HG02588 (cell line): ENCODE data around the gene ITIH2.
"Not testable (repeated sequence)": the region's sequence is repeated elsewhere in the genome, so short reads cannot be mapped to it uniquely, and the experiment has no call there.

Experiments
- ATAC-seq: cut with Tn5 transposase; IDR thresholded peaks from one replicate; pipeline ENCODE4 v1.9.1; 2021; ENCODE audit warnings: mild to moderate bottlenecking, moderate library complexity; ENCODE audit not compliant: unreplicated experiment

Gene ITIH2, protein sequence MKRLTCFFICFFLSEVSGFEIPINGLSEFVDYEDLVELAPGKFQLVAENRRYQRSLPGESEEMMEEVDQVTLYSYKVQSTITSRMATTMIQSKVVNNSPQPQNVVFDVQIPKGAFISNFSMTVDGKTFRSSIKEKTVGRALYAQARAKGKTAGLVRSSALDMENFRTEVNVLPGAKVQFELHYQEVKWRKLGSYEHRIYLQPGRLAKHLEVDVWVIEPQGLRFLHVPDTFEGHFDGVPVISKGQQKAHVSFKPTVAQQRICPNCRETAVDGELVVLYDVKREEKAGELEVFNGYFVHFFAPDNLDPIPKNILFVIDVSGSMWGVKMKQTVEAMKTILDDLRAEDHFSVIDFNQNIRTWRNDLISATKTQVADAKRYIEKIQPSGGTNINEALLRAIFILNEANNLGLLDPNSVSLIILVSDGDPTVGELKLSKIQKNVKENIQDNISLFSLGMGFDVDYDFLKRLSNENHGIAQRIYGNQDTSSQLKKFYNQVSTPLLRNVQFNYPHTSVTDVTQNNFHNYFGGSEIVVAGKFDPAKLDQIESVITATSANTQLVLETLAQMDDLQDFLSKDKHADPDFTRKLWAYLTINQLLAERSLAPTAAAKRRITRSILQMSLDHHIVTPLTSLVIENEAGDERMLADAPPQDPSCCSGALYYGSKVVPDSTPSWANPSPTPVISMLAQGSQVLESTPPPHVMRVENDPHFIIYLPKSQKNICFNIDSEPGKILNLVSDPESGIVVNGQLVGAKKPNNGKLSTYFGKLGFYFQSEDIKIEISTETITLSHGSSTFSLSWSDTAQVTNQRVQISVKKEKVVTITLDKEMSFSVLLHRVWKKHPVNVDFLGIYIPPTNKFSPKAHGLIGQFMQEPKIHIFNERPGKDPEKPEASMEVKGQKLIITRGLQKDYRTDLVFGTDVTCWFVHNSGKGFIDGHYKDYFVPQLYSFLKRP

DNA sequence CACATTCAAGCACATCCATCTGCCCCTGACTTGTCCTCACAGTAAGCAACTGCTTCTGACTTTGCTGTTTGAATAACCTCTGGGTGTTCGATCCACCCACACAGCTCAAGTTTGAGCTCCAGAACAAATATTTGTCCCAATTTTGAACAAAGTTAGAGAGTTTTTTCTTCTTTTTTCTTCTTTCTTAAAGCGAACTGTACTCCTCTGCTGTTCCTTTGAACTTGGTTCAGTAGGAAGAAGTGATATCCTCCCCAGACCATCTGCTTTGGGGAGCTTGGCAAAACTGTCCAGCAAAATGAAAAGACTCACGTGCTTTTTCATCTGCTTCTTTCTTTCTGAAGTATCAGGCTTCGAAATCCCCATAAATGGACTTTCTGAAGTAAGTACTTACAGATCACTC lies at the start of gene ITIH2:
Gene ITIH2, plus strand, starts transcription at position 177 of the 400 bp plus-strand sequence. Its CDS starts 119 bp downstream, at position 296.
- no peak for ATAC-seq

DNA sequence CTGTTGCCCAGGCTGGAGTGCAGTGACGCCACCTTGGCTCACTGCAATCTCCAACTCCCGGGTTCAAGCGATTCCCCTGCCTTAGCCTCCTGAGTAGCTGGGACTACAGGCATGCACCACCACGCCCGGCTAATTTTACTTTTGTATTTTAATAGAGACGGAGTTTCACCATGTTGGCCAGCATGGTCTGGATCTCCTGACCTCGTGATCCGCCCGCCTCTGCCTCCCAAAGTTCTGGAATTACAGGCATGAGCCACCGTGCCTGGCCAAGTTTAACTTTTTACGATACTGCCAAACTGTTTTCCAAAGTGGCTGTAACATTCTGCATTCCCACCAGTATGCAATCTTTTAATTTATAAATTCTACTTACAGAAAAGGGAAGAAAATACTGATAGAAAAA lies 46.0 kb upstream of the ITIH2 start:
- ATAC-seq = not testable (repeated sequence)

DNA sequence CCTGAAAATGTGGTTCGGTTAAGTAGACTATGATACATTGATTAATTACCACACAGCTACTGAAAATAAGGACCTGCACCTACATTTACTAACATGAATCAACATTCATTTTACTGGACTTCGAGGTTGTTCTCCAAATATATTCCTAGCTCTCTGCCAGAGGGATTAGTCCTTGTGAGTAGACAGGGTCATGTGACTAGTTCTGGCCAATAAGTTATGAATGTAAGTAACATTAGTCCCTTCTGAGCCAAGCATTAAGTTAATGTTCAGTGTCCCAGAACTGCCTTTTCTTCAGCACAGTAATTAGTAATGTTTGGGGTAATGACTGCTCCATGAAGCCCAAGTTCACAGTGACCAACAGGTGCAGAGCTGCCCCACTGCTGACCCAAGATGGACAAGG lies 45.6 kb upstream of the ITIH2 start:
- ATAC-seq = no peak

DNA sequence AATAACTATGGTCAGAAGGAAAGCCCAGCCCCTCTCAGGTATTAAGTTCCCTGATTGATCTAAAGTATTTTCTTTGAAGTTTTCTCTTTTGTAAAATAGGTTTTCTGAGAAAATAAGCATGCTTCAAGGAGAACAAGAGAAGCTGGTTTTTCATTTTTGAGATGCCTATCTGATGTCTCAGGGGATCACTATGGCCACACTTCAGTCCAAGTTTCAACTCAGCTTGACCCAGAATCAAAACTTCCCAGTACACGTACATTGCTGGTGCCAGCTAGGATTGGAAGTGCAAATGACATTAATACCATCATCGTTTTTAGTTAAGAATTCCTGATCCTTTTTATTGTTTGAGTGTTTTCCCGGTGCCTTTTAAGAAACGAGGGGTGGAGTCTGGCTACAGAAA lies 43.6 kb upstream of the ITIH2 start:
- ATAC-seq = no peak

DNA sequence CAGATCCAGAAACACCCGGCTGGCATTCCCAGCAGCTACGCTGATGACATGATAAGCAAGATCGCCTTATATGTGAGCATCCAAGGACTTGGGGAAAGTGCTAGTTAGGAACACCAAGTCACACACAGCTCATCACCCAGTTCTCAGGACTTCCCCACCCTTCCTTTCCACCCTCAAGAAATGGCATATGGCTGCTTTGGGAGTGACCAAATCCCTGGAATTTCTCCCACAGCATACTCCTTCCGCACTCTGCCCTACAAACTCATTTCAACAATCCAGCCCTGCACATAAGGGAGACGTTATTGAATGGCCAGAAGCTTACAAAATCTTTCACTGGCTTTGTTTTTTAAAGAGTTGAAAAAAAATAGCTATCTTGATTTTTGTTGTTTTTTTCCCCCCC lies 40.6 kb upstream of the ITIH2 start:
- no peak for ATAC-seq

DNA sequence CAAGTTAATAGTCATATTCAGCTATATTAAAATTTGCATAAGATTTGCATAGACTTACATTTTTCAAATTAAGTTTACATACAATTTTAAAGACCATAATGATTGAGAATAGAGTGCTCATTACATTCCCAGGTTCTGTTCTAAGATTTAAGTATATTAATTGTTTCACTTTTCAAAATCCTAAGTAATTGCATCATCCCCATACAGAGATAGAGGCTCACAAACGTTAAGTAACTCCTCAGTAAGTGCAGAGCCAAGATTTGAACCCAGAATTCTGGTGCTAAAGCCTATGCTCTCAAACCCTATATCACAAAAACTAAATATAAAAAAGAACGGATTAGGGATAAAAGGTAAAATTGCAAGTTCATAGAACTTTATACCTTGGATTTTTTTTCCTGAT lies 38.4 kb upstream of the ITIH2 start:
- ATAC-seq = no peak

DNA sequence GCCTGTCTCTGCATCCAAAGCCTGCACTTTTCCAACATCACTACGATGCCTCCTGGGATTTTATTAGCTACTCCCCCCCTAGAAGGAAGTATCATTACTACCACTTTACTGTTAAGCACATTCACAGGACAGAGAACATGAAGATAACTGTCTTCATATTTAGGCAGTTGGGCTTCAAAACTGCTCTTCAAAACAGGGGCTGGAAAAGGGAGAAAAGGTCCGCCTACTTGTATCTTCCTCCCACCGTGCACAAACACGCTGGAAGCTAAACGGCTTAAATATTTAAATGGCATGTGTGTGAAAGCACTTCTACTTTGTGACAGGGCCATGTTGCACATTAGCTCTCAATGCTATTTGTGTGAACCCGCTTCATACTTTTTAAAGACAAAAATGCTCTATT lies 37.3 kb upstream of the ITIH2 start:
- ATAC-seq = no peak

DNA sequence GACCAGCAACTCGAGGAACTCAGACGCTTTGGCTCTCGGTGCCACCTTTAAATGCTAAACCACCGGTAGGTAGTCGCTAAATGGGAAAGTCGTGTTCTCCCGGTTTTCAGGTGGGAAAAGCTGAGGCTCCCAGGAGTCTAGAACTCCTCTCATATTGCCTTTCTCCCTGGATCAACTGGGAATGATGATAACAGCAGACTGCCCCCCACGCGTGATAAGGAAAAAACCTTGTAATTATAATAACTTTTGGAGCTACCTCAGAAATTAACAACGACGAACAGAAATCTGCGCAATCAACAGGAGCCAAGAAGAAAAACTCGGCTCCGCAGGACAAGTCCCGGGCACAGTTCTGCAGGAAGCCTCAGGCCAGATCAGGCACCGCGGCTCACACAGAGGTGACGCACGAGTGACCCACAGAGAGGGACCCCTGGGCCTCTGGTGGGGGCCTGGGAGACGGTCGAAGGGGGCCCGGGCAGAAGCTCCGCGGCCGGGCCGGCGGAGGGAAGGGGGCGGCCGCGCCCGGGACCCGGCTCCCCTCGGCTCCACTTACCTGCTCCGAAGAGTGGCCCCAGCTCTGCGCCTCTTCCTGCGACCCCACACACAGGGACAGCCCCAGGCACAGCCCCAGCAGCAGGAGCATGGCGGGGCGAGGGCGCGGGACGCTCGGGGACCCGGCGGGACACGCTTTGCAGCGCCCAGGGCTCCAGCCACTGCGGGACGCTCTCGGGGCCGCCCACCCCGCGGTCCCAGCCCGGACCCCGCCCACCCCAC lies 36.7 kb upstream of the ITIH2 start, which contains the start of gene ITIH5:
Gene ITIH5, minus strand, starts transcription at position 714 of the 771 bp plus-strand sequence. Its CDS starts 74 bp downstream, at position 640.
- no peak for ATAC-seq

DNA sequence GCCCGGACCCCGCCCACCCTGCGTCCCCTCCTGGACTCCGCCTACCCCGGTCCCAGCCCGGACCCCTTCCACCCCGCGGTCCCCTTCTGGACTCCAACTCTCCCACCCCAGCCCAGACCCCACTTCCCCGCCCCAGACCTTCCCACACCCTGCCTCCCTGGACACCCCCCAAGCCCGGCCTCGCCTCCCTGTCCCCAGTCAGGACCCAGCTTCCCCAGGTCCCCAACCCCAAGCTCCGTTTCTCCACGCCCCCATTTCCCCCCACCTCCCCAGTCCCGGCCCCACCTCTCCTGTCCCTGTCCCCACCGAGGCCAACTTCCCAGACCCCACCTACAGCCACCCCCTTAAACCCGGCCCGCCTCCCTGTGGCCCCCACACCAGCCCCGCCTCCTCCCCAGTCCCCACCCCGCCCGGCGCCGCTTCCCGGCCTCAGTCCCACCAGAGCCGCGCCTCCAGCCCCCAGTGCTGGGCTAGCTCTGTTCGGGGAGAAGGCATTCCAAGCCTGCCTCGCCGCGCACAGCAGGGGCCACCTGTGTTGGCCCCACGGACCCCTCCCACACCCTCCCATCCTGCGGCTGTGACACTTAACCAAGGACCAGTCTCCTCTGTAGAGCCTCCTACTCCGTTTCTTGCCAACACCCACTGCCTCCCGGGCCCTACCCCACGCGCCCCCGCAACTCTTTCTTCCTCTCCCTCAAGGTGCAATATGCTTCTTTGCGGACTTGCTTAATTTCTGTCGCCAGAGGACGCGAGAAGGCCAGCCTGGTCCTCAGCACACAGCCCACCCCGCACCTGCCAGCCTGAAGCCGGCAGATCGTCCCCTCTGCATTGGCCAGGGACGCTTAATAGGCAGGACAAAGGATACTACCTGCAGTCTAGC lies 35.6 kb upstream of the ITIH2 start:
- ATAC-seq = no peak

DNA sequence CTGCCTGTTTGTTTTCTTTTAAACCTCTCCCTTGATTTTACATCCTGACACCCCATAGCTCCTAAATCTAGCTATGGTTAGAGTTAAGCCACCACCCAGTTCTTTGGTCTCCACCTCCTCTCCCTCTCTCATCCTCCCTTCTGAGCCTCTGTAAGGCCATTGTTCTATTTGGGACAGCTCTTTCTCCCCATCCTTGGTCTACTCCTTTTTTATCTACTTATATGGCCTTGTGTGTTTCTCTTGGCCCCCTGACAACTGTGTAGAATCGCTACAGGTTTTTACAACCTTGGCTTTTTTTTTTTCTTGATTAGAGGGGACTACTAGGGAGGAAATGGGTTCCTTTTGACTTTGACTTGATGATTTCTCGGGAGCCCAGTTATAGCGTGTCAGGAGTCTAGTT lies 33.0 kb upstream of the ITIH2 start:
- no peak for ATAC-seq

DNA sequence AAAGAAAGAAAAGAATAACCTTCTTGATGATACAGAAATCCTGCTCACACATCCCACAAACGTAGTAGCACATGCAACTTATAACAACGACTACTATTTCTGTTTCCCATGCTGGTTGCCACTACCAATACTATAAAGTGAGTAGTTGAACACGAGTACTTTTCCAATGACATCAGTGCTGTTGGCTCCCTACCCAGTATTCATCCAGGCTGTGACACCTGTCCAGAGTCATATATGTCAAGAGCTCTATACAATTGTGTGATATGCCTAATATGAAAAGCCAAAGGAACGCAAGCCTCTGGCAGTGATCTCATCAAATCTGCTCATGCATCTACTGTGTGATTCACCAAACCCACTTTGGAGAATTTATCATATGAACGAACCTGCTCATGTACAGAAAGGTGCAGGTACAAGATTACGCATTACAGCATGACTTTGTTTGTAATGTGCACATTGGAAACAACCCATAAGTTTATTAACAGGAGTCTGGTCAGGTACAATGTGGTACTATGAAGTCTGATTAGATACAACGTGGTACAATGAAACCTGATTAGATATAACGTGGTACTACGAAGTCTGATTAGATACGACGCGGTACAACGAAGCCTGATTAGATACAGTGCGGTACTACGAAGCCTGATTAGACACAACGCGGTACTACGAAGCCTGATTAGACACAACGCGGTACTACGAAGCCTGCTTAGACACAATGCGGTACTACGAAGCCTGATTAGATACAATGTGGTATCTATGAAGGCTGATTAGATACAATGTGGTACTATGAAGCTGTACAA lies 30.6 kb upstream of the ITIH2 start:
- no peak for ATAC-seq

DNA sequence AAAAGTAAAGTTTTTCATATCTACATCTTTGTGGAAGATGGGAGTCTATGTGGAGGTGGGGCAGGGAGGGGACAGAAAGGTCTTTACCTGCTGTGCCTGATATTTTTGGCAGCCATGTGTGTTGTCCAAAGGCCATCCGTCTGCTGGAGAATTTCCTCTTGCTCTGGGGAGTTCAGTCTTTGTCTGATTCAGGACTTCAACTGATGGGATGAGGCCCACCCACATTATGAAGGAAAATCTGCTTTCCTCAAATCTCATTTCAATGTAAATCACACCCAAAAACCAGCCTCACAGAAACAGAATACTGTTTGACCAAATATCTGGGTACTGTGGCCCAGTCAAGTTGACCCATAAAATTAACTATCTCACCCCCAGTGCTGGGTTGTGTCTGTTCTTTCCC lies 23.9 kb upstream of the ITIH2 start:
- no peak for ATAC-seq

DNA sequence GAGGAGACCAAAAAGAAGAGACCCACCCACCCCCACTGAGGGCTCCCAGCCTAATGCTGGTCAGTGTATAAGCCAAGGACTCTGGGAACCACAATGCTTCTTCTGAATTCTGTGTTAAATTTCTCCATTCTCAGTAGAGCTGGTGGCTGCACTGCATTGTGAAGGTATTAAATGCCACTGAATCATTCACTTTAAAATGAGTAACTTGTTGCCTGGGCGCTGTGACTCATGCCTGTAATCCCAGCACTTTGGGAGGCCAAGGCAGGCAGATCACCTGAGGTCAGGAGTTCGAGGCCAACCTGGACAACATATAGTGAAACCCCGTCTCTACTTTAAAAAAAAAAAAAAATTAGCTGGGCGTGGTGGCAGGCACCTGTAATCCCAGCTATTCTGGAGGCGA lies 23.0 kb upstream of the ITIH2 start:
- ATAC-seq = not testable (repeated sequence)

DNA sequence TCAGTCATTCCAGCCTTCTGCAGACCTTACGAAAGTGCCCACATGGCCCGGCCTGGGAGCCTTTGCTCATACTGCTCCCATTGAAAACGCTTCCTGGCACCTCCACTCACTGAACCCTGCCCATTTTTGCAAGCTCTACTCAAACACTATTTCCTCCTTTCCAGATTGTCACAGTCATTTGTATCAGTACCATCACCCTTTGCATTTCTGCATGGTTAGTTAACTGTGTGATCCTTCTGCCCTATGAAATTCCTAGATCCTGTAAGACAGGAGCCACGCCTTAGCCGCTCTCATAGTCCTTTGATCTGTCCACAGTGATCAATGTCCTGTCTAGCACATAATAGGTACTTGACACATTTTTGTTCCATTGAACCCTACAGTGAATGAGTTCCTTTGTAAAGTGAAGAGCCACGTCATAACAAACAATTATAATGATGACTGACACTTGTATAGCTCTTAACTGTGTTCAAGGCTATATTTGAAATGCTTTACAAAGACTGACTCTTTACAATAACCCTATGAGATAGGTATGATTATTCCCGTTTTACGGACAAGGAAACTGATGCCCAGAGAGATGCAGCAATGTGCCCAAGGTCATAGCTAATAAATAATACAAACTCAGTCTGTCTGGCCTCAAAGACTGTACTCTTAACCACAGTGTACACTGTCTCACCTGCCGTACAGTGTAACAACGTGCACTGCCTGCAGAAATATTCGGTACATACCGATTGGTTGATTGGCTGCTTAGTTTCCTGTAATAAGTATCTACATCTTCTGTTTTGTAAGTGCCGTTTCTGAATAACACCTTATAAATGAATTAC lies 16.6 kb upstream of the ITIH2 start:
- ATAC-seq = no peak

DNA sequence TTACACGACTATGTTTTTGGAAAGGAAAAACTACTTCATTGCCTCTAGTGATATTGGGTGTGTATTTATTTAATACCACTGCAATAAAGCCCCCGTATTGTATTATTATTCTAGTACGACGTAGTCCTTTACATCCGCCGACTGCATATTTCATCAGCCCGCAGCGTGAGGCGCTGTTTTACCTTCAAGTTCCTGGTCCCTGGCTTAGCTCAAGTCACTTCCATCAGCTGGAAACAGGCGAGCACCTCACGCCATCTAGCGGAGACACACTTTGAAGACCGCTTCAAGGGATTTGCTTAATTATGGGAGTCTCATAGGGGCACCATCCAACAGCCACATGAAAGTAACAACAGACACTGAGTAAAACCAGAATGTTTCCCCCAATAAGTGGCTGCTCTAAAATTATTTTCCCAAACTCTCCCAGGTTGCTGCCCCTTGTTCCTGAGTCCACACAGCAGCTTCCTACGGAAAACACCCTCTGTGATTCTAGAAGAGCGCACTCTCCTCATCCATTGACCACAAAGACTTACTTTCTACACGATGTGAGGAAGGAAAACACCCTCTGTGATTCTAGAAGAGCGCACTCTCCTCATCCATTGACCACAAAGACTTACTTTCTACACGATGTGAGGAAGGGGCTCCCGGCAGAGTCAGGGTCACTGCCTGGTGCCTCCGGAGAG lies 15.7 kb upstream of the ITIH2 start:
- ATAC-seq = peak; percentile 92

DNA sequence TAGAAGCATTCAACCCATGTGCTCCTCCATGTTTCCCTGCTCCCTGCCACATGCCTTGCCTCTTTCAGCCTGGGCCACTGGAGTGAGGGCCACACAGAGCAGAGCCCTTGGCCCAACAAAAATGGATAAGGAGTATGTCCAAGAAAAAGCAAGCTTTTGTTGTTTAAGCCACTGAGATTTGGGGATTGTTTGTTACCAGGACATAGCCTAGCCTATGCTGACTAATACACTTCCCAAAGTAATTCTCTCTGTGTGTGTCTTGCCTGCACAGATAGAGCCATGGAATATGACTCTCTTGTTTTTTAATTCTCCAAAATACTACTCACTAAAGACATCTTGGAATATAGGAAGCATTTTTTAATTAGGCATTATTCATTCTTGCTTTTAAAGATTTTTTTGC lies 13.5 kb upstream of the ITIH2 start:
- ATAC-seq = no peak

DNA sequence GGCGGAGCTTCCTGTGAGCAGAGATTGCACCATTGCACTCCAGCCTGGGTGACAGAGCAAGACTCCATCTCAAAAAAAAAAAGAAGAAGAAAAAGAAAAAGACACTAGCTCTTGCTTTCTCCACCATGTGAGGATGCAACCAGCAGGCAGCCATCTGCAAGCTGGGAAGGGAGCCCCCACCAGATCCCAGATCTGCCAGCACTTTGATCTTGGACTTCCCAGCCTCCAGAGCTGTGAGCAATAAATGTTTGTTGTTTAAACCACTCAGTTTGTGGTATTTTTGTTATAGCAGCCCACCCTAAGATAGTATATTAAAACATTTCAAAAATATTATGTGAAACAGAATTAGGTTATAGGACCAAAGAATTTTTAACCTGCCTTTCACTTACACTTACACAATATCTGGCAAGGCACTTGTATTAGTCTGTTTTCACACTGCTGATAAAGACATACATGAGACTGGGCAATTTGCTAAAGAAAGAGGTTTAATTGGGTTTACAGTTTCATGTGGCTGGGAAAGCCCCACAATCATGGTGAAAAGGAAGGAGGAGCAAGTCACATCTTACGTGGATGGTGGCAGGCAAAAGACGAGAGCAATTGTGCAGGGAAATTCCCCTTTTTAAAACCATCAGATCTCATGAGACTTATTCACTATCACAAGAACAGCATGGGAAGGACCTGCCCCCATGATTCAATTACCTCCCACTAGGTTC lies 12.1 kb upstream of the ITIH2 start:
- ATAC-seq = not testable (repeated sequence)
